Naive B cell (primary cell): ENCODE data around the gene ZNF200. TPM values are rescaled to one million over a fixed set of nuclear protein-coding genes. Genes with fewer than 3 reads are reported as not detected.

Experiments used
- ATAC-seq, 2 donors: fragments of 150-1000 bp; cut with Tn5 transposase; 2 replicates each; pipeline ENCODE4 v1.10.0; 2021; ENCODE audit warnings: low read depth in 2 of 2, mild to moderate bottlenecking in 2 of 2, moderate library complexity in 2 of 2
- DNase-seq: peaks from one replicate; pipeline ENCODE4 v3.0.0; 2022
- H3K27ac Mint-ChIP-seq, 6 donors: one replicate each; pipeline ENCODE4 v1.8.0; 2020 to 2022; ENCODE audit warnings: mild to moderate bottlenecking in 6 of 6, mixed read lengths in 6 of 6, moderate library complexity in 5 of 6, inconsistent platforms in 2 of 6
- H3K27me3 Mint-ChIP-seq, 3 donors: one replicate each; pipeline ENCODE4 v1.8.0; 2021 to 2022; ENCODE audit warnings: mixed read lengths in 3 of 3, mild to moderate bottlenecking in 1 of 3
- H3K36me3 Mint-ChIP-seq, 2 donors: one replicate each; pipeline ENCODE4 v1.8.0; 2020 to 2022; ENCODE audit warnings: mixed read lengths in 2 of 2, inconsistent platforms in 1 of 2, mild to moderate bottlenecking in 1 of 2
- H3K4me1 Mint-ChIP-seq, 3 donors: one replicate each; pipeline ENCODE4 v1.8.0; 2020 to 2022; ENCODE audit warnings: mixed read lengths in 3 of 3, inconsistent platforms in 1 of 3, mild to moderate bottlenecking in 1 of 3, moderate library complexity in 1 of 3
- H3K4me3 Mint-ChIP-seq, 8 donors: one replicate each; pipeline ENCODE4 v1.8.0; 2020 to 2022; ENCODE audit warnings: mild to moderate bottlenecking in 8 of 8, mixed read lengths in 8 of 8, moderate library complexity in 8 of 8, inconsistent platforms in 2 of 8
- H3K9me3 Mint-ChIP-seq, 7 donors: one replicate each; pipeline ENCODE4 v1.8.0; 2020 to 2022; ENCODE audit warnings: mixed read lengths in 7 of 7, mild to moderate bottlenecking in 5 of 7, inconsistent platforms in 2 of 7, moderate library complexity in 1 of 7
- polyA plus RNA-seq, 6 donors: library from polyadenylated mRNA; unstranded; fragments of 300-500 nt; fragmentation: Illumina TruSeq; gene quantifications; one replicate each; pipeline ENCODE4 v1.2.3, GENCODE V29; 2021; ENCODE audit warnings: low read depth in 6 of 6

Gene ZNF200
- polyA plus RNA-seq, 6 donors from 2014 or later, result 5.4 to 13.8 (median 11.0) TPM

DNA sequence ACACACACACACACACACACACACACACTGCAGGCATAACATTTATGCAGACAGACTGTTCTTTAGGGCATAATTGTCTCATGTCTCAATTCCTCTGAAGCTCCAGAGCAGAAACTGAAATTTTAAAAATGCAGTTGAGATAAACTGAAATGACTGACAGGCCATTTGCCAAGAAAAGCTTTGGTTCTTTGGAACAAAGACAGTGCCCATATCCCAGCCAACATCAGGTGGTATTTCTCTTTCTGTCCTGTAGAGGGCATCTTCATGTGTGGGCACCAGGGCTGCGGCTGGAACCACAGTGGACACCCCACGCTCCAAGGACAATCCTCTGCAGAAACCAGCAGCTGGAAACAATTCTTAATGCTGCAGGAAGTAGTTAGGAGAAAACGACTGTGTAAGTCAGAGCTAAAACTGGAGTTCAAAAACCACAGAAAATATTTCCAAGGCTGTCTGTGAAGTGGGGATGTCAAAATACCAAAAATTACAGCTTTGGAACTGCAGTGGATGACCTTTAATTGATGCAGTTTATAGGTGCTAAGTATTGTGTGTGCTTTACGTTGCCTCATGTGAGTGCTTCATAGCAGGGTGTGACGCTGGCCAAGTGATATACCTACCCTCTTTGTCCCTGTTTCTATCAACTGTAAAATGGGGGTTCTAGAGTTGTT lies 32.0 kb upstream of the ZNF200 start:
- DNase-seq (no peak), ATAC-seq (no peak)
- Mint-ChIP-seq H3K36me3 (no peaks in the 10 kb centered on the region), H3K4me1 (peaks cover 13 to 37% (median 15%) of the 10 kb centered on the region in 3 donors), H3K4me3 (peak overlapping the region in 3 of 8 donors; percentile 20 to 66 (median 66)), H3K27ac (peak overlapping the region in 2 of 6 donors; percentile 37 to 58), H3K27me3 (no peaks in the 10 kb centered on the region), H3K9me3 (peaks cover 0 to 7% (median 0%) of the 10 kb centered on the region in 7 donors)

- Mint-ChIP-seq H3K4me3 (peak overlapping the region; percentile 78 to 98 (median 94)), H3K27ac (peak overlapping the region; percentile 89 to 97 (median 96)), H3K9me3 (peaks cover 0 to 7% (median 0%) of the 10 kb centered on the region in 7 donors), H3K27me3 (no peaks in the 10 kb centered on the region), H3K4me1 (peaks cover 13 to 41% (median 15%) of the 10 kb centered on the region in 3 donors), H3K36me3 (no peaks in the 10 kb centered on the region)
- DNase-seq (peak; percentile 94), ATAC-seq (peak; percentile 80)
Observed at GRCh38 chr16:3264137-3265036, 29.4 kb upstream of the ZNF200 start.

DNA sequence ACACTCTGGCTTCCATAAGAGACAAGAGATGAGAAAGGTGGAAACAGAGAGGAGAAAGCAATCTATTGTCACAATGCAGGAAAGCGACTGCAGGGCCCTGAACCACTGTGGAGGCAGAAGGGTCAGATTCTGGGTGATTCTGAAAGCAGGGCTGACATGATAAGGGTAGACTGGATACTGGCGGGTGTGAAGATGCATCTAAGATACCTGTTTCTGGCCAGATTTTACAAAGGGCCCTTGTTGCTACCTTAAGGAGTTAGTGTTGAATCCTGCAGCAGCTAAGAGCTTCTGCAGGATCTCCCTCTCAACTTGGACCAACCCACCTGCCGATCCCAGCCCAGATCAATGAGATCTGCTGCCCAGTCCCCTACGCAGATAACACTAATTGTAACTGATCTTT lies 27.6 kb upstream of the ZNF200 start:
- Mint-ChIP-seq H3K4me3 (peak overlapping the region in 7 of 8 donors; percentile 68 to 94 (median 88)), H3K27ac (peak overlapping the region; percentile 65 to 97 (median 82)), H3K4me1 (peaks cover 13 to 37% (median 15%) of the 10 kb centered on the region in 3 donors), H3K27me3 (peaks cover 3 to 8% (median 7%) of the 10 kb centered on the region in 3 donors), H3K9me3 (peaks cover 0 to 7% (median 0%) of the 10 kb centered on the region in 7 donors), H3K36me3 (no peaks in the 10 kb centered on the region)
- DNase-seq (no peak), ATAC-seq (no peak)

DNA sequence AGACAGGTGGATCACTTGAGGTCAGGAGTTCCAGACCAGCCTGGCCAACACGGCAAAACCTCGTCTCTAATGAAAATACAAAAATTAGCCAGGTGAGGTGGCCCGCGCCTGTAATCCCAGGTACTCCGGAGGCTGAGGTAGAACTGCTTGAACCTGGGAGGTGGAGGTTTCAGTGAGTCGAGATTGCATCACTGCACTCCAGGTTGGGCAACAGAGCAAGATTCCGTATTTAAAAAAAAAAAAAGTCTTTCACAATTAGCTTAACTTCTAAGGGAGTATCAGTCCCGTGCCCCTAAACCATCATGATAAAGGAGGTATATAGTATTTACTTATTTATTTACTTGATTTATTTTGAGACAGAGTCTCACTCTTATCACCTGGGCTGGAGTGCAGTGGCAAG lies 24.9 kb upstream of the ZNF200 start:
- H3K4me1 Mint-ChIP-seq, result peaks cover 12 to 26% (median 15%) of the 10 kb centered on the region in 3 donors
- no peak for DNase-seq
- no peaks in the 10 kb centered on the region for H3K36me3 Mint-ChIP-seq
- no peak for ATAC-seq
- no peak overlapping the region for H3K27ac Mint-ChIP-seq
- H3K4me3 Mint-ChIP-seq, result no peak overlapping the region
- H3K9me3 Mint-ChIP-seq, result peaks cover 0 to 6% (median 0%) of the 10 kb centered on the region in 7 donors
- H3K27me3 Mint-ChIP-seq, result peaks cover 7 to 29% (median 8%) of the 10 kb centered on the region in 3 donors

DNA sequence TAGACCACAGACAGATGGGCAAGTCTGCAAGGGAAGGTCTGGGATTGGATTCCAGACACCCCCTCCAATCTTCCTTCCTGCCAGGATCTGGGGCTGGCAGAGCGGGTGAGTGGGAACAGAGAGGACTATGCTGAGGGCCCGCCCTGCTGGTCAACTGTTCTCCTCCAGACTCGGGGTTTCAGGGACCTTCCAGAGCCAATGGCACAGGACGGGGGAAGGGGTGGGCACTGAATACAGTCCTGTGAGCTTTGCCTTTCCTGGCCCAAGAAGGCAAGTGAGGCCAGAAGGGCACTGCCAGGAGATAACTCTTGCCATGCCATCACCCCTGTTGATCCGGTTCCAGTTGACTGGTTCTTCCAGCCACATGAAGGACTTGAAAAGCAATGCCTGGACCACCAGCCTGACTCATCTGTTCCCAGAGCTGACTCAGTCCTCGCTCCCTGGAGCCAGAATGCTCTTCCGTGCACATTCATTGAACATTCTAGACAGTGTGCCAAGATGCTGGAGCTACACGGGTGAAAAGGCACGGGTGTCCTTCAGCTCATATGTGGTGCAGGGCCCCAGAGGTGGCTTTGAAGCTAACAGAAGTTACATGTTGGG lies 22.0 kb upstream of the ZNF200 start:
- Mint-ChIP-seq H3K4me1 (peaks cover 0 to 4% (median under 1%) of the 10 kb centered on the region in 3 donors), H3K36me3 (no peaks in the 10 kb centered on the region), H3K4me3 (no peak overlapping the region), H3K27ac (no peak overlapping the region), H3K9me3 (no peaks in the 10 kb centered on the region), H3K27me3 (peaks cover 7 to 39% (median 8%) of the 10 kb centered on the region in 3 donors)
- DNase-seq, result no peak
- no peak for ATAC-seq

GRCh38 chr16:3256146-3256865 lies 21.3 kb upstream of the ZNF200 start, which contains the start of gene MEFV:
Gene MEFV, minus strand, starts transcription at chr16:3256633. Its CDS starts 46 bp downstream, at chr16:3256587.
- Mint-ChIP-seq H3K27ac (no peak within 1 kb of the TSS), H3K4me3 (no peak within 1 kb of the TSS), H3K36me3 (no peaks in the 10 kb centered on the region), H3K4me1 (no peaks in the 10 kb centered on the region), H3K9me3 (no peaks in the 10 kb centered on the region), H3K27me3 (peaks cover 7 to 39% (median 14%) of the 10 kb centered on the region in 3 donors)
- DNase-seq (no peak), ATAC-seq (no peak)

DNA sequence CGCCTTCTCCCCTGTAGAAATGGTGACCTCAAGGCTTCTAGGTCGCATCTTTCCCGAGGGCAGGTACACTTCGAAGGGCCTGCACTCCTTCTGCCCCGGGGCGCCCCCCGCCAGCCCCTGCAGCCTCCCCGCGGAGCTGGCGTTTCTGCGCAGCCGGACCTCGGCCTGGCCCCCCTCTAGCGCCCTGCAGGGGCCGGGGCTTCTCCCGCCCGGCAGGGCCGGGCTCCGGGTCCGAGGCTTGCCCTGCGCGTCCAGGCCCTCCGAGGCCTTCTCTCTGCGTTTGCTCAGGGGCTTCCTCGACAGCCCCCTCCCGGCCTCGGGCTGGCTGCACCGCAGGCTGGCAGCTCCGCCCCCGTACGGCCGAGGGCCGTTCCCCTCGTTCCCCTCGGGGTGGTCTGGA lies 19.4 kb upstream of the ZNF200 start:
- Mint-ChIP-seq H3K36me3 (no peaks in the 10 kb centered on the region), H3K4me3 (no peak overlapping the region), H3K4me1 (no peaks in the 10 kb centered on the region), H3K27ac (peak overlapping the region in 1 of 6 donors; percentile 20), H3K9me3 (no peaks in the 10 kb centered on the region), H3K27me3 (peaks cover 11 to 56% (median 20%) of the 10 kb centered on the region in 3 donors)
- ATAC-seq (no peak), DNase-seq (no peak)

GRCh38 chr16:3252967-3253366 lies 18.0 kb upstream of the ZNF200 start:
- H3K4me3 Mint-ChIP-seq, result no peak overlapping the region
- no peak overlapping the region for H3K27ac Mint-ChIP-seq
- H3K9me3 Mint-ChIP-seq, result no peaks in the 10 kb centered on the region
- ATAC-seq, result no peak
- no peak for DNase-seq
- no peaks in the 10 kb centered on the region for H3K4me1 Mint-ChIP-seq
- H3K27me3 Mint-ChIP-seq, result peaks cover 8 to 61% (median 23%) of the 10 kb centered on the region in 3 donors
- no peaks in the 10 kb centered on the region for H3K36me3 Mint-ChIP-seq

DNA sequence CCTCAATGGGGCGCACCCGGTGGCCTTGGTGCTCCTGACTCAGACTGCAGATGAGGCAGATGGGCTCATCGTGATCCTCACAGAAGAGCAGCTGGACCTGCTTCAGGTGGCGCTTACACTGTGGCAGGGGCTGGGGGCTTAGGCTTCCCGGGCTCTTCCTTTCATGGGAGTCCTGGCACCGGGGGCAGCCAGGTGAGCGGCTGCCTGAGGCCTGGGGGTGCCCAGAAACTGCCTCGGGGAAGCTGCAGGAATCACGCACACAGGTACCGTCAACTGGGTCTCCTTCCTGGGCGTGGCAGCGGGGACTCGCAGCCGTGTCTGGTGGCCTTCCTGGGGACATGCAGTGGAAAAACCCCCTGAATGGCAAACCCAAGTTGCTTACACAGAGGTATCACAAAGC lies 14.5 kb upstream of the ZNF200 start:
- H3K27me3 Mint-ChIP-seq, result peaks cover 4 to 62% (median 42%) of the 10 kb centered on the region in 3 donors
- no peaks in the 10 kb centered on the region for H3K9me3 Mint-ChIP-seq
- no peaks in the 10 kb centered on the region for H3K4me1 Mint-ChIP-seq
- no peak for ATAC-seq
- no peaks in the 10 kb centered on the region for H3K36me3 Mint-ChIP-seq
- no peak overlapping the region for H3K4me3 Mint-ChIP-seq
- H3K27ac Mint-ChIP-seq, result no peak overlapping the region
- no peak for DNase-seq

DNA sequence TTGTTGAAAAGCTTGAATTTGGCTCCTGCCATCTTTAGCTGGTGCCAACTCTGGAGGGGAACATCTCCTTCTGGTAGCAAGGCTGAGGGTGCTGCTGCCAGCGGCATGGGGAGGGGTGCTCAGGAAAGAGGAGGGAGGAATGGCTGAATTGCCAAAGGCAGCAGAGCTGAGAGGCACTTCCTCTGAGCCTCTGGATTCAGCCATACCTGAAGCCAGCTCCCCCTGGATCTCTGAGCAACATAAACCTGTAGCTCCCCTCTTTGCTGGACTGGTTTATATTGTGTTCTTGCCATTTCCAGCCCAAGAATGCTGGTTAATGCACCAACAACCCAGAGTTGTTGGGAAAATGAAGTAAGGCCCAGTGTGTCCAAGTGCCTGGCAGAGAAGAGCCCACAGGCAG lies 14.1 kb upstream of the ZNF200 start:
- Mint-ChIP-seq H3K4me1 (no peaks in the 10 kb centered on the region), H3K36me3 (no peaks in the 10 kb centered on the region), H3K4me3 (peak overlapping the region in 1 of 8 donors; percentile 25), H3K27me3 (peaks cover 7 to 66% (median 46%) of the 10 kb centered on the region in 3 donors), H3K27ac (no peak overlapping the region), H3K9me3 (no peaks in the 10 kb centered on the region)
- DNase-seq (no peak), ATAC-seq (no peak)

DNA sequence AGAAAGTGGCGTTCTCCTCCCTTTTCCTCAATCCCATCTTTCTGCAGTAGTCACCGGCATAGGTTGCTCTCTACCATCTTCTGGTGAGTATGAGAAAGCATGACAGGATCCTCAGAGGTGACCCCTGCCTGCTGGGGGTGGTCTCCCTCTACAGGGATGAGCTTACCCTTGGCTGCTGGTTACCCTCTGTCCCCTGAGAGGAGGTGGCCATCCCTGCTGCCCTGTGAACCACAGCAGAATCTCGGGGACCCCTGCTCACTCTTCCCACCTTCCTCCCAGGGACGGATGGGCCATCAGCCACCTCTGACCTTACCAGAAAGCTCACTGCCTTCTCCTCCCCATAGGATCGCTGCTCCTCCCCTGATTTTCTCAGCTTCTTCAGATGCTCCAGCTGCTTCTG lies 13.6 kb upstream of the ZNF200 start:
- no peaks in the 10 kb centered on the region for H3K9me3 Mint-ChIP-seq
- peak overlapping the region in 1 of 8 donors; percentile 25 for H3K4me3 Mint-ChIP-seq
- peaks cover 8 to 69% (median 50%) of the 10 kb centered on the region in 3 donors for H3K27me3 Mint-ChIP-seq
- H3K36me3 Mint-ChIP-seq, result no peaks in the 10 kb centered on the region
- H3K27ac Mint-ChIP-seq, result no peak overlapping the region
- H3K4me1 Mint-ChIP-seq, result no peaks in the 10 kb centered on the region
- ATAC-seq (no peak), DNase-seq (no peak)

GRCh38 chr16:3246876-3247275 lies 11.9 kb upstream of the ZNF200 start:
- Mint-ChIP-seq H3K9me3 (no peaks in the 10 kb centered on the region), H3K36me3 (no peaks in the 10 kb centered on the region), H3K27ac (no peak overlapping the region), H3K4me1 (no peaks in the 10 kb centered on the region), H3K4me3 (no peak overlapping the region), H3K27me3 (peaks cover 8 to 75% (median 60%) of the 10 kb centered on the region in 3 donors)
- ATAC-seq, result no peak
- no peak for DNase-seq

DNA sequence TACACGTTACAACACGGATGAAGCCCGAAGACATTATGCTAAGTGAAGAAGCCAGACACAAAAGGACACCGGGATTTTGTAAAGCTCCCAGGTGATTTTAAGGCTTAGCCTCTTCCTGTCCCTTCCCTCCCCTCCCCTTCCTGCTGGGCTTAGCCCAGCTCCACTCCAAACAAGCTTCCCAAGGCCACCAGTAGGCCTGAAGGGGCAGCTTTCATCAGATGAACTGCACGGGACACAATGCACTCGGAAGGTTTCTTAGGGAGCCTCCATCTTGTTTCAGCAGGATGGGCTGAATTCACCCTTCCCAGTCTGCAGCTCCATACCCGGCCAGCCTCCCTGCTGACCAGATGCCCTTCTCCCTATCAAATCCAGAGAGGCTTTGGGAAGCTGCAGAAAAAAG lies 11.0 kb upstream of the ZNF200 start:
- no peaks in the 10 kb centered on the region for H3K4me1 Mint-ChIP-seq
- H3K4me3 Mint-ChIP-seq, result no peak overlapping the region
- H3K9me3 Mint-ChIP-seq, result no peaks in the 10 kb centered on the region
- DNase-seq (no peak), ATAC-seq (no peak)
- H3K36me3 Mint-ChIP-seq, result no peaks in the 10 kb centered on the region
- no peak overlapping the region for H3K27ac Mint-ChIP-seq
- peaks cover 5 to 73% (median 51%) of the 10 kb centered on the region in 3 donors for H3K27me3 Mint-ChIP-seq
